Activated CD8-positive, alpha-beta memory T cell treated with anti-CD3 and anti-CD28 coated beads for 48 hours (primary cell): ENCODE results near the gene CDH22.
A peak's percentile ranks its signal among the peaks of the same experiment; 100 is the strongest.

Experiments
- DNase-seq, 3 experiments: peaks; one replicate each; pipeline ENCODE4 v3.0.0-alpha.2; 2020; ENCODE audit warnings: low read depth in 2 of 3, low spot score in 2 of 3

The CDH22 gene

GRCh38 chr20:46199198-46199597 lies 109.1 kb downstream of the CDH22 start:
- no peak for DNase-seq

DNA sequence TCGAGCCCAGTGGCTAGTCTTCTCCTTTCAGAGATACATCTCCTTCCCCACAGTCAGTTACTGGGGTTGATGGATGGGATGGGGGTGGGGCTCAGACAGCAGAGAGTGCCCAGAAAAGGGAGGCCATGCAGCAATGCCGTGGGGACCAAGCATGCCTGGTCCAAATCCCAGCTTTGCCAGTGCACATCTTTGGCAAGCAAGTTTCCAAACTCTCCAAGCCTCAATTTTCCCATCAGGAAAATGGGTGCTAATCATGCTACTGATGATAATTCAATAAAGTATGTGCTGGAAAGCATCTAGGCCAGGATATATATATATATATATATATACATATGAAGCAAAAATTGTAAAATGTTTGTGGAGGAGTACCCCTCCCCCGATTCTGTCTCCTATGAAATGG lies 111.3 kb downstream of the CDH22 start:
- no peak for DNase-seq

GRCh38 chr20:46195264-46196036 lies 112.8 kb downstream of the CDH22 start:
- no peak for DNase-seq

DNA sequence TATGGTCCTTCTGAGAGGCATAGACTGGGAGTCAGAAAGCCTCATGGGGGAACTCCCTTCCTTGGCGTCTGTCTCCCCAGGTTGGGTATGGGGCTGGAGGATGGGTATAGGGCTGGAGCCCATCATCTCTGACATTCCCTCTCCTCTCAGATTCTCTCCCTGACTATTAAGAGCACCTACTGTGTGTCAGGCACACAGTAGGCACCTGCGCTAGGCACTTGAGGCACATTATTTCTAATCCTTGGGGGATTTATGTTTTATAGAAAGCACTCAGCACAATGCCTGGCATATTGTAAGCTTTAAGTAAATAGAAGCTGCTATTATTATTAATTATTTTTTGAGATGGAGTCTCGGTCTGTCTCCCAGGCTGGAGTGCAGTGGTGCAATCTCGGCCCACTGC lies 113.9 kb downstream of the CDH22 start:
- DNase-seq = no peak

DNA sequence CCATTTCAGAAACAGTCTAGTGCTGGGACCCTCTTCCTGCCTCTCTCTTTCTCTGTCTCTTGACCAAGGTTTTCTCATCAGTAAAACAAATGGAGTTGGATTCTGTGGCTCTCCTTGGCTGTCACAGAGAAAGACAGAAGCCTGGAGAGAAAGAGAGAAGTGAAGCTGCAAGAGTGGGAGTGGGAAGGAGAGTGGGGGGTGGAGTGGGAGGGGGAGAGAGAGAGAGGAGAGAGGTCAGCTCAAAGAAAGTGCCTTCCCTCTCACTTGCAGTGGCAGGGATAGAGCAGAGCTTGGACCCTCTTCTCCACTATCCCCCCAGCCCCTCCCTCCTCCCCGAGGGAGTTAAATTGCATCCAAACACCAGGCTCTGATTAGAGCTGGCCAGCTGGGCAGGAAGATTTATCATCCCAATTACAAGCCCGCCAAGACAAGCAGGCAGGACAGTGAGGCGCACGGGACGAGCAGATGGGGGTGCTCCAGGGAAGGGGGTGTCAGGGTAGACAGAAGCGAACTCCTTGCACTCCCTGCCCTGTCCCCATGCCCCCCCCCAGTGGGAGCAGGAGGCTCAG lies 115.8 kb downstream of the CDH22 start:
- DNase-seq = no peak

DNA sequence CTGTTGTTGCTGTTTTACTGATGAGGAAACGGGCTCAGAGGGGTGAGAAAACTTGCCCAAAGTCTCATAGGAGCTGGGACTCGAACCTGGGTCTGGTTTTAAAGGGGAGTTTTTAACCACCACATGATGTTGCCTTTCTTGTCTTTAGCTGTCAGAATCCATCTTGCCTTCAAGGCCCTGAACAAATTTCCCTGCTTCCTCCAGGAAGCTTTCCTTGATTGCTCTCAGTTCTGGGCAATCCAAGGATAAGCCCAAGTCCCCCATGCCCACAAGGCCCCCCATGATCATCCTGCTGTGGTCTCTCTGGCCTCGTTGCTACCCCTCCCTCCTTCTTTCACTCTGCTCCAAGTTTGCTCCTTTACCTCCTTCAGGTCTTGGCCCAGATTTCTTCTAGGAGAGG lies 116.7 kb downstream of the CDH22 start:
- no peak for DNase-seq

- DNase-seq = no peak
Observed at GRCh38 chr20:46191168-46191540, 117.1 kb downstream of the CDH22 start.

DNA sequence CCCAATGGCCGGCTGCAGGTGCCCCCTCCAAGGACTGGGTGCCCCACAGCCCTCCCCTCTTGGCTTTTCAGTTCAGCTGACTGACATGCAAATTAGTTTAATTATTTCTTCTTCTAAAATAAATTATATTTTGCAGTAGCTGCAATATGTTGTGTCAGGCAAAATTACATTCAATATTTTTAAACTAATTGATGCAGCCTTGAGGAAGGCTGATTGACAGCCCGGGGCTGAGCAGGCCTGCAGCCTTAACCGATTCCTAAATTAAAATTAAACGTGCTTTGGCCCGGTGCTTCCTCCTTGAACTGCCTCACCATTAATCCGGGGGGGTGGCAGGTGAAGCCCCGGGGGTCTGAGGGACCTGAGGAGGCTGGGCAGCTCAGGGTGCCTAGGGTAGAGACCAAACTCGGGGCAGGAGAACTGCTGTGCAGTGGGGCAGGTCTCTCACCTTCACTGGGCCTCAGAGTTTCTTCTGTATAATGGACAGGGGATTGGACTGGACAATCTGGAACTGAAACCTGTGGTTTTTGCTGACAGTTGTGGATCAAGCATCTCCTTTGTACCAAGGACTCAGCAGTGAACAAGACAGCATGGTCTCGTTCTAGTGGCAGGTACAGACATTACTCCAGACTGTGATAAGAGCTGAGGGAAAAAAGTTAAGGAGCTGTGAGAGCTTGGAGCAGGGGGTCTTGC lies 117.7 kb downstream of the CDH22 start:
- DNase-seq = no peak

- no peak for DNase-seq
Observed at GRCh38 chr20:46188866-46189541, 119.3 kb downstream of the CDH22 start.

DNA sequence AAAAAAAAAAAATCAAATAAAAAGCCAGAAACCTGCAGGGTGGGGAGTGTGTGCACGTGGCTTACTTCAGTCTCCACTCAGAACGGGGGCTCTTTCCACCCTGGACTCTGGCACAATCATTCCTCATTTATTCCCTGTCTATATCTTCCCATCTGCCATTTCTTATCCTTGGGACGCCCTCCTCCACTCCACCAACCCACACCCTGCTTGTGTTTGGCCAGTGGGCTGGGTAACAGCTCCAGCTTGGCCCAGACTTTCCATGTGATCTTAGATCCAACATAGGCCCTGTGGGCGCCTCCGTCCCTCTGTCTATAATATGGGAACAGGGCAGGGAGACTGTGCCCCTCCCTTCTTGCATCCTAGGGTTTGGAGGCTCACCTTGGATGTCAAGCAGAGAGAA lies 122.1 kb downstream of the CDH22 start:
- no peak for DNase-seq

DNA sequence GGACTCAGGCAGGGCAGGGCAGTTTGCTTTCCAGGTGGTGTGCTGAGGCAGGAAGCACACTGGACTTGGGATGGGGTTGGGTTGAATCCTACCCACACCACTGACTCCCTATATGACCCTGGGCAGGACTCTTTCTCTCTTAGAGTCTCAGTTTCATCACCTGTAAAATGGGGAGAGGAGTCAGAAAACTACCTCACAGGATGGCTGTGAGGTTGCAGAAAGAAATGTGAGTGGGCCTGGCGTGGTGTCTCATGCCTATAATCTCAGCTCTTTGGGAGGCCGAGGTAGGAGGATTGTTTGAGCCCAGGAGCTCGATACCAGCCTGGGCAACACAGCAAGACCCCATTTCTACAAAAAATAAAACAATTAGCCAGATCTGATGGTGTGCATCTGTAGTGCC lies 122.9 kb downstream of the CDH22 start:
- no peak for DNase-seq

DNA sequence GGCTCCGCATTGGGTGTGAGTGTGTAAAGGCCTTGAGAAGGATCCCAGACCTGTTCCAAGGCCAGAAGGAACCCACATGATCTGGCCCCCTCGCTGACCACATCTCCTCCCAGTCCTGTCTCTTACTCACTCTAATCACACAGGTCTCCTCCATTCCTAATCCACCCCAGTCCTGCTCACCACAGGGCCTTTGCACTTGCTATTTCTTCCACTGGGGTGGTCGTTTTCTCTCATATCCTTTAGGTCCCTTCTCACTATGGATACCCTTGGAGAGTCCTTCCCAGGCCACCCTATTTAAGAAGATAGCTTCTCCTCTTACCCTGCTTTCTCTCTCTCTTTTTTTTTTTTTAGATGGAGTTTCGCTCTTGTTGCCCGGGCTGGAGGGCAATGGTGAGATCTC lies 124.5 kb downstream of the CDH22 start:
- no peak for DNase-seq

GRCh38 chr20:46182276-46183200 lies 125.8 kb downstream of the CDH22 start:
- no peak for DNase-seq

DNA sequence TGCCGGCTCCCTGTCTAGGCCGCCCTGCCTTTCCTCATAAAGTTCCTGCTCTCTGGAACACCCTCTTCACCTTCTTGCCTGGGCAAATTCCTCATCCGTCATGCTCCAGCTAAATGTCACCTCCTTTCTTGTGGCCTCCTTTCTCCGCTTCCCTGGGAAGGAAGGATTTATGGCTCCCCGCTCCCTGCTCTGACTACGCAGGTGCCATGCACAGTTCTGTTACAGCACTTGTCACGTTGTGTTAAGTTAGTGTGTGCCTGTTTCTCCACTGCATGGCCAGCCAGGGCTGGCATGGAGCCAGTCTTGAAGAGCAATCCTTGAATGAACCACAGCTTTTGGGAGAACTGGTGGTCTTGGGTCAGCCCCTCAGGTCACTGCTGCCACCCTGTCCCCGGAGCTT lies 128.4 kb downstream of the CDH22 start:
- DNase-seq = no peak

- no peak for DNase-seq
Observed at GRCh38 chr20:46178891-46179290, 129.4 kb downstream of the CDH22 start.

DNA sequence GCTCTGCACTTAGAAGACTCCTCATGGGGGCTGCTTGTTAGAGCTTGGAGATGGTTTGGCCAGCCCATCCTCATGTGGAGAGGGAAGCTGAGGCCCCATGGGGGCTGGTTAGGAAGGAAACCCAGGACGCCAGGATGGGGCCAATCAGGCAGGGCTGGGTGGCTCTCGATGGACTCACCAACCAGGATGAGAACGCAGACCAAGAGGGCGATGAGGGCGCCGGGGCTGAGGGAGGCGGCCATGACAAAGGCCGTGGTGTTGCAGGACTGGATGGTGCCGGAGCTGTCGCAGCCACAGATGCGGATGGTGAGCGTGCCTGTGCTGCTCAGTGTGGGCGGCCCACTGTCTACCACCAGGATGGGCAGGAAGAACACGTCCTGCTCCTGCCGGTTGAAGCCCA lies 130.5 kb downstream of the CDH22 start:
- no peak for DNase-seq

GRCh38 chr20:46176739-46177378 lies 131.4 kb downstream of the CDH22 start:
- DNase-seq = no peak

GRCh38 chr20:46175127-46175494 lies 133.2 kb downstream of the CDH22 start:
- DNase-seq = no peak

DNA sequence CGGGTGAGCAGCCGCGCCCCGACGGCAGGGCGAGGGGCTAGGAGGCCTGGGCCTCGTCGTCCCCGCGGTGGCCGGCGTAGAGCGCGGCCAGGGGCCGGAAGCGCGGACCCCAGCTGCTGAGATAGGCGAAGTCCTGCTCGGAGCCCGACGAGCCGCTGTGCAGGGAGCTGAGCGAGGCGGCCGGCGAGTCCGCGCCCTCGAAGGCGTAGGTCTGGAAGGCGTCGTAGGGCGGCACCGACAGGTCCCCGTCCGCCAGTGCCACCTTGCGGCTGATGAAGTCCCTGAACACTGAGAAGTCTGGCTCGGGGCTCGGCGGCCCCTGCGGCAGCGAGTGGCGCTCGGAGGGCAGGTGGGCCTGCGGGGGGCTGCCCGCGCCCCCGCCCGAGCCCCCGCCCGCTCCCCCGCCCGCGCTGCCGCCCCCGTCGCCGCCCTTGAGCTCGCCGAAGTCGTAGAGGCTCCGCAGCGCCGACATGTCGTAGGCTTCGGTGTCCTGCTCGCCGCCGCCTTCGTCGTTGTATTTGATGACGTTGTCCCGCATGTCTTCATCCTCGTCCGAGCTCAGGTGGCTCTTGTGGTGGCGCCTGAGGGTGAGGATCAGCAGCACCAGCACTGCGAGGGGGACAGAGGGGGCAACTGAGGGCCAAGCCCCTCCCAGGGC lies 133.7 kb downstream of the CDH22 start:
- peak; percentile 23 to 47 (median 36) for DNase-seq
